ENCODE data around the gene PMF1. TPM values are rescaled to one million over a fixed set of nuclear protein-coding genes. Genes with fewer than 3 reads are reported as not detected.

The PMF1 gene
- total RNA-seq, 2 donors from 2014 or later, result 64.6 to 125 TPM

Small RNAs within 50 kb of the gene (small RNA-seq; reads per million reads assigned to genes)
- 0 reads per million in 2 donors for gene RF00568

Other genes with a start within 250 kb of the PMF1 start
- gene ARHGEF2, start 234.5 kb upstream of the PMF1 start, total RNA-seq, result 10 to 100 TPM; 35.8 to 66.2 TPM
- 100 to 1,000 TPM; 201 to 229 TPM for gene SSR2, start 192.1 kb upstream of the PMF1 start, total RNA-seq
- 10 to 100 TPM; 27.0 to 43.6 TPM for gene UBQLN4, start 159.2 kb upstream of the PMF1 start, total RNA-seq
- gene LAMTOR2, start 158.2 kb upstream of the PMF1 start, total RNA-seq, result 10 to 100 TPM; 48.0 to 91.4 TPM
- 100 to 1,000 TPM in 1 of 2 donors, 10 to 100 TPM in 1; 33.5 to 100 TPM for gene RAB25, start 151.8 kb upstream of the PMF1 start, total RNA-seq
- 1 to 10 TPM; 3.3 to 5.7 TPM for gene MEX3A, start 130.5 kb upstream of the PMF1 start, total RNA-seq
- 100 to 1,000 TPM; 227 to 265 TPM for gene LMNA, start 98.3 kb upstream of the PMF1 start, total RNA-seq
- gene SEMA4A, start 59.4 kb upstream of the PMF1 start, total RNA-seq, result 10 to 100 TPM; 22.9 to 44.9 TPM
- 10 to 100 TPM; 14.2 to 16.5 TPM for gene SLC25A44, start 18.9 kb upstream of the PMF1 start, total RNA-seq
- gene BGLAP, start 29.2 kb downstream of the PMF1 start, total RNA-seq, result 1 to 10 TPM; 1.8 to 5.7 TPM
- gene PAQR6, start 35.0 kb downstream of the PMF1 start, total RNA-seq, result 1 to 10 TPM; 2.8 to 8.6 TPM
- gene SMG5, start 69.8 kb downstream of the PMF1 start, total RNA-seq, result 100 to 1,000 TPM in 1 of 2 donors, 10 to 100 TPM in 1; 49.1 to 113 TPM
- gene TMEM79, start 71.3 kb downstream of the PMF1 start, total RNA-seq, result 10 to 100 TPM; 20.7 to 34.3 TPM
- gene GLMP, start 82.7 kb downstream of the PMF1 start, total RNA-seq, result 100 to 1,000 TPM in 1 of 2 donors, 10 to 100 TPM in 1; 91.7 to 132 TPM
- gene VHLL, start 86.3 kb downstream of the PMF1 start, total RNA-seq, result 1 to 10 TPM in 1 of 2 donors, not detected in 1; 1.1 TPM
- 100 to 1,000 TPM; 144 to 167 TPM for gene CCT3, start 125.3 kb downstream of the PMF1 start, total RNA-seq
- gene TSACC, start 125.5 kb downstream of the PMF1 start, total RNA-seq, result 10 to 100 TPM in 1 of 2 donors, not detected in 1; 58.7 TPM
- under 1 TPM in 1 of 2 donors, not detected in 1; 0.85 TPM for gene RHBG, start 156.2 kb downstream of the PMF1 start, total RNA-seq

All from prostate gland (tissue), 2 donors.